ENCODE data around the gene COPB1. TPM values are rescaled to one million over a fixed set of nuclear protein-coding genes. Genes with fewer than 3 reads are reported as not detected.

Gene COPB1
- total and polyA plus RNA-seq, 4 donors, result 32.1 to 140 (median 74.5) TPM

DNA sequence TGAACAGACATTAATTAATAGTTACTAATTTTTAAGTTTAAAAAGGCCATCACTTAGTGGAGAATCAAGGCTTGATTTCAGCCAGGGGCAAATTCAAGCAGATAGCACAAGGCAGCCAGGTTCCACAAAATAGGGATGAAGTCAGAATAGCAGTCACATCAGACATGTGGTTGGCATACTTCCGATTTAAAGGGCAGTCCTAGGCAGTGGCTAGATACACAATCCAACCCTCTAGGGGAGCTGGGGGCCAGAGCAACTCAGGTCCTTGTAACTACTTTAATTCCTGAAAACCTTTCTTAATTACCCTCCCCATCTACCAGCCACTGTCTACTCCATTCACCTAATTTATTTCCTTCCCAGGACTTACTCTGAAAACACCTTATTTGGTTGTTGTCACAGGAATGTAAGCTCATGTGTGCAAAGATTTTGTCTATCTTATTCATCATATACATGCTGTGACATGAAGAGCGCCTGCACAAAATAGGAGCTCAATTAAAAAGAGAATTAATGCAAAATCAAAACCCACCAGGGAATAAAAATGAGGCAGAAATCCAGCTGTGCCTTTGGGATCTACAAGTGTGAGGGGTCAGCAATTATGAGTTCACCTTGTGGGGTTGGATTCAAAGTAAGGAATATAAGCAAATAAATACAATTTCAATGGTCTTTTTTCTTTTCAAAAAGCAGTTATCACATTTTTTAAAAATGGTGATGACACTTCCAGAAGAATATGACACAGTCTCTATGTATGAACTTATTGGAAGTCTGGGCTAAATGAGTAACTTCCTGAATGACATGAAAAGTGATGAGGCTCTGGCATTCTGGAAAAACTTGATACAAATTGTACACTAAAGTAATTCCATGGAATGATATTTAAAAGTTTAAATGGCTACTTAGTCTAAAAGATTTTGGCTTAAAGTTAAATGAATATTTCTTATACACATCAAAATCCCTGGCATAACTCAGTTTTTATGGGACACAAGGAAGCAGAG is 53.8 kb downstream of the COPB1 start:
- H3K4me1 ChIP-seq (ENCODE audit: control insufficient read depth in 4 of 4, insufficient read depth in 4 of 4, low read length in 3 of 4), result peaks cover 0 to 5% (median 0%) of the 10 kb centered on the region in 4 donors
- H3K27ac ChIP-seq (ENCODE audit: low read depth in 1 of 2, low read length in 2 of 2), result no peak overlapping the region
- no peak for DNase-seq (ENCODE audit: low spot score)
- TF ChIP-seq GABPA (IDR thresholded peaks at IDR 0.05 in 1 of 2, conservative IDR thresholded peaks at IDR 0.05 in 1 of 2) (no peak), ZBTB33 (IDR thresholded peaks at IDR 0.05) (no peak), FOXA2 (IDR thresholded peaks at IDR 0.05) (no peak), YY1 (IDR thresholded peaks at IDR 0.05) (no peak), MAX (IDR thresholded peaks at IDR 0.05) (no peak), SP1 (IDR thresholded peaks at IDR 0.05) (no peak), HNF4G (IDR thresholded peaks at IDR 0.05) (no peak), NR2F2 (IDR thresholded peaks at IDR 0.05) (no peak), TAF1 (conservative IDR thresholded peaks at IDR 0.05) (no peak), FOXA1 (IDR thresholded peaks at IDR 0.05) (no peak), REST (IDR thresholded peaks at IDR 0.05) (no peak), RXRA (IDR thresholded peaks at IDR 0.05) (no peak)
- TF ChIP-seq, protein P1, sequence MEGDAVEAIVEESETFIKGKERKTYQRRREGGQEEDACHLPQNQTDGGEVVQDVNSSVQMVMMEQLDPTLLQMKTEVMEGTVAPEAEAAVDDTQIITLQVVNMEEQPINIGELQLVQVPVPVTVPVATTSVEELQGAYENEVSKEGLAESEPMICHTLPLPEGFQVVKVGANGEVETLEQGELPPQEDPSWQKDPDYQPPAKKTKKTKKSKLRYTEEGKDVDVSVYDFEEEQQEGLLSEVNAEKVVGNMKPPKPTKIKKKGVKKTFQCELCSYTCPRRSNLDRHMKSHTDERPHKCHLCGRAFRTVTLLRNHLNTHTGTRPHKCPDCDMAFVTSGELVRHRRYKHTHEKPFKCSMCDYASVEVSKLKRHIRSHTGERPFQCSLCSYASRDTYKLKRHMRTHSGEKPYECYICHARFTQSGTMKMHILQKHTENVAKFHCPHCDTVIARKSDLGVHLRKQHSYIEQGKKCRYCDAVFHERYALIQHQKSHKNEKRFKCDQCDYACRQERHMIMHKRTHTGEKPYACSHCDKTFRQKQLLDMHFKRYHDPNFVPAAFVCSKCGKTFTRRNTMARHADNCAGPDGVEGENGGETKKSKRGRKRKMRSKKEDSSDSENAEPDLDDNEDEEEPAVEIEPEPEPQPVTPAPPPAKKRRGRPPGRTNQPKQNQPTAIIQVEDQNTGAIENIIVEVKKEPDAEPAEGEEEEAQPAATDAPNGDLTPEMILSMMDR (IDR thresholded peaks at IDR 0.05; ENCODE audit: low read depth, low read length, missing input control), result no peak
- TF ChIP-seq, protein P2, sequence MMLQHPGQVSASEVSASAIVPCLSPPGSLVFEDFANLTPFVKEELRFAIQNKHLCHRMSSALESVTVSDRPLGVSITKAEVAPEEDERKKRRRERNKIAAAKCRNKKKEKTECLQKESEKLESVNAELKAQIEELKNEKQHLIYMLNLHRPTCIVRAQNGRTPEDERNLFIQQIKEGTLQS (IDR thresholded peaks at IDR 0.05), result no peak
- H3K36me3 ChIP-seq (ENCODE audit: control insufficient read depth in 4 of 4, insufficient read depth in 3 of 4, low read depth in 1 of 4, low read length in 3 of 4), result no peaks in the 10 kb centered on the region
- H3K4me3 ChIP-seq (ENCODE audit: low read depth in 1 of 3, low read length in 3 of 3), result no peak overlapping the region
- no peaks in the 10 kb centered on the region for H3K9me3 ChIP-seq (ENCODE audit: control insufficient read depth in 4 of 4, low read length in 3 of 4)
- WGBS, result 94% methylated on average over 2 of the region's 2 CpGs
- H3K27me3 ChIP-seq (ENCODE audit: control insufficient read depth in 4 of 4, insufficient read depth in 4 of 4, low read length in 3 of 4), result no peaks in the 10 kb centered on the region
- no peak overlapping the region for H3K9ac ChIP-seq (ENCODE audit: low read depth in 1 of 2, low read length in 2 of 2)
